MCF 10A (cell line): ENCODE results near the gene SRRM3. TPM values are rescaled to one million over a fixed set of nuclear protein-coding genes. Genes with fewer than 3 reads are reported as not detected.
"Not testable (repeated sequence)": the region's sequence is repeated elsewhere in the genome, so short reads cannot be mapped to it uniquely, and the experiment has no call there.

Experiments
- BruUV-seq: library from RNA; stranded (reverse); fragments of 400-500 nt; replicated peaks from 2 replicates; lab custom pipeline; 2021; lab: Mats Ljungman, UMichigan
- CTCF ChIA-PET: fragments of 300-600 bp; sonication (Branson Sonifier 250); formaldehyde crosslinking; extraction: SDS; loops from one replicate; lab custom pipeline; 2021; ENCODE audit warnings: antibody characterized with exemption, inconsistent platforms; lab: Yijun Ruan, JAX
- POLR2A ChIA-PET: fragments of 300-600, 350-650 bp; sonication (Branson Sonifier 250); formaldehyde crosslinking; extraction: SDS; loops from one replicate; lab custom pipeline; 2020; ENCODE audit warnings: antibody characterized with exemption, inconsistent platforms; lab: Yijun Ruan, JAX
- DNase-seq: peaks from one replicate; pipeline ENCODE4 v3.0.0-alpha.2; 2018; ENCODE audit not compliant: unreplicated experiment
- H3K27ac Mint-ChIP-seq: one replicate; pipeline ENCODE4 v1.8.0; 2022; ENCODE audit warnings: mild to moderate bottlenecking, low read depth, mixed read lengths; ENCODE audit not compliant: unreplicated experiment
- H3K27me3 Mint-ChIP-seq: one replicate; pipeline ENCODE4 v1.8.0; 2022; ENCODE audit warnings: mixed read lengths; ENCODE audit not compliant: insufficient read depth, unreplicated experiment
- H3K36me3 Mint-ChIP-seq: one replicate; pipeline ENCODE4 v1.8.0; 2022; ENCODE audit warnings: mild to moderate bottlenecking, moderate library complexity, mixed read lengths; ENCODE audit not compliant: insufficient read depth, unreplicated experiment
- H3K4me1 Mint-ChIP-seq: one replicate; pipeline ENCODE4 v1.8.0; 2022; ENCODE audit warnings: mixed read lengths; ENCODE audit not compliant: insufficient read depth, unreplicated experiment
- H3K4me3 Mint-ChIP-seq: one replicate; pipeline ENCODE4 v1.8.0; 2022; ENCODE audit warnings: mild to moderate bottlenecking, moderate library complexity, mixed read lengths; ENCODE audit not compliant: unreplicated experiment
- H3K9me3 Mint-ChIP-seq: one replicate; pipeline ENCODE4 v1.8.0; 2022; ENCODE audit warnings: mixed read lengths; ENCODE audit not compliant: unreplicated experiment
- intact Hi-C: fragments of 100-400 bp; cut with micrococcal nuclease; formaldehyde crosslinking; loops from 2 replicates; pipeline ENCODE4 v1.14.1; 2022
- total RNA-seq: library from RNA; stranded (reverse); gene quantifications from 2 replicates; pipeline ENCODE4 v1.2.3, GENCODE V29; 2022
- TF ChIP-seq, protein P1 (sequence below): fragments of 200-600 bp; IDR thresholded peaks from one replicate; pipeline ENCODE4 v1.8.0; 2022; ENCODE audit warnings: antibody characterized with exemption, mild to moderate bottlenecking; ENCODE audit not compliant: unreplicated experiment

Gene SRRM3
- total RNA-seq, 1 experiment from 2014 or later: 0.70 TPM

DNA sequence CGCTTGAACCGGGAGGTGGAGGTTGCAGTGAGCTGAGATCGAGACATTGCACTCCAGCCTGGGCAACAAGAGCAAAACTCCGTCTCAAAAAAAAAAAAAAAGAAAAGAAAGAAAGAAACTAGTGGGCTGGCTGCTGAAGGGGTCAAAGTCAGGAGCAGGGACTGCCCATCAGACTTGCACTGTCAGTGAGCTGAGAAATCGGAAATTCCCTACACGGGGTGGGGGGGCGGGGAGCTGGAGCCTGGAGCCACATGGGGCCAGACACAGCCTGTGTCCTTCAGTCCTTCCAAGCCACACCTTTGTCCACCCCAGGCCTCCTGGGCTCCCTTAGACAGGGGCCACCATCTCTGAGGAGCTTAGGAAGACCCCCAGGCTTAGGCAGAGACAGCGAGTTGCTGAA is 34.5 kb downstream of the SRRM3 start:
- H3K27me3 Mint-ChIP-seq: peaks cover 52% of the 10 kb centered on the region
- CTCF ChIA-PET: interaction anchor here (1.4 to 2.0 kb wide), 2 partner anchors 36 to 58 kb away, joined by 4 to 5 read pairs; no protein-coding TSS in a partner anchor
- POLR2A ChIA-PET: no interaction called here

DNA sequence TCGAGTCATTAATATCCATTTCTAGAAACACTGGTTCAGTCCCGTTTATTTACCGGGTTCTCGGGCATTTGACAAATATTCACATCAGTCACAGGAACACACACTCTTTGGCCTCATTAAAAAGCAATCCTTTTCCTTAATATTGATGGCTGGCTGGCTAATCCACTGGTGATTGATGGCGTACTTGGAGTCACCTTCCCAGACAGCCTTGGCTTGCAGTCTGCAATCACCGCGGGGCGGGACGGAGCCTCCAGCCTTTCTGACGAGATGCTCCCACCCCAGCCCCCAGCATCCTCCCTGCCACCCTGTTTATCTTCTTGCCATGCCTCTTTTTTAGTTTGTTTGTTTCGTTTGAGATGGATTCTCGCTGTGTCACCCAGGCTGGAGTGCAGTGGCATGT is 36.6 kb downstream of the SRRM3 start:
- ChIA-PET POLR2A (interaction anchor here (0.6 kb wide), 1 partner anchor 526 kb away, joined by 3 read pairs; no protein-coding TSS in a partner anchor), CTCF (no interaction called here)
- peaks cover 31% of the 10 kb centered on the region for H3K27me3 Mint-ChIP-seq
- intact Hi-C loops: no loop called here
- H3K4me1 Mint-ChIP-seq: no peaks in the 10 kb centered on the region
- no peak overlapping the region for H3K27ac Mint-ChIP-seq
- BruUV-seq: no TSS peak
- no peaks in the 10 kb centered on the region for H3K9me3 Mint-ChIP-seq
- no peak overlapping the region for H3K4me3 Mint-ChIP-seq
- TF ChIP-seq, protein P1, sequence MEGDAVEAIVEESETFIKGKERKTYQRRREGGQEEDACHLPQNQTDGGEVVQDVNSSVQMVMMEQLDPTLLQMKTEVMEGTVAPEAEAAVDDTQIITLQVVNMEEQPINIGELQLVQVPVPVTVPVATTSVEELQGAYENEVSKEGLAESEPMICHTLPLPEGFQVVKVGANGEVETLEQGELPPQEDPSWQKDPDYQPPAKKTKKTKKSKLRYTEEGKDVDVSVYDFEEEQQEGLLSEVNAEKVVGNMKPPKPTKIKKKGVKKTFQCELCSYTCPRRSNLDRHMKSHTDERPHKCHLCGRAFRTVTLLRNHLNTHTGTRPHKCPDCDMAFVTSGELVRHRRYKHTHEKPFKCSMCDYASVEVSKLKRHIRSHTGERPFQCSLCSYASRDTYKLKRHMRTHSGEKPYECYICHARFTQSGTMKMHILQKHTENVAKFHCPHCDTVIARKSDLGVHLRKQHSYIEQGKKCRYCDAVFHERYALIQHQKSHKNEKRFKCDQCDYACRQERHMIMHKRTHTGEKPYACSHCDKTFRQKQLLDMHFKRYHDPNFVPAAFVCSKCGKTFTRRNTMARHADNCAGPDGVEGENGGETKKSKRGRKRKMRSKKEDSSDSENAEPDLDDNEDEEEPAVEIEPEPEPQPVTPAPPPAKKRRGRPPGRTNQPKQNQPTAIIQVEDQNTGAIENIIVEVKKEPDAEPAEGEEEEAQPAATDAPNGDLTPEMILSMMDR: no peak
- H3K36me3 Mint-ChIP-seq: no peaks in the 10 kb centered on the region
- DNase-seq: no peak

More for the DNA sequence above, 34.5 kb downstream of the SRRM3 start:
- no peak for DNase-seq
- Mint-ChIP-seq H3K9me3 (no peaks in the 10 kb centered on the region), H3K4me1 (peaks cover 6% of the 10 kb centered on the region), H3K27ac (no peak overlapping the region), H3K4me3 (no peak overlapping the region), H3K36me3 (peaks cover 6% of the 10 kb centered on the region)
- no TSS peak for BruUV-seq
- intact Hi-C loops: no loop called here
- TF ChIP-seq, protein P1: no peak

DNA sequence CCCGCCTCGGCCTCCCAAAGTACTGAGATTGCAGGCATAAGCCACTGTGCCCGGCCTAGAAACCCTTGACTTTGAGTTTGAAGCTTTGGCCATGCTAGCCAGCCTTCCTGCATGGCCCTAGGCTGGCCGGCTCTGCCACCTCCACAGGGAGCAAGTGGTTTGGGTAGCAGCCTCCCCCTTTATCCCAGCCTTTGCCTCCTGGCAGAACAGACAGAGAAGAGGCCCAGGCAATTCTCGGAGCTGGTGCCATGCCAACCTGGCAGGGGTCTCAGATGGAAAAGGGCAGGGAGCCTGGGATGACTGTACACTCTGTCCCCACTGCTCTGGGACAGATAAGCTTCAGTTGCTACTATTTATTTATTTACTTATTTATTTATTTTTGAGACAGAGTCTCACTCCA is 39.4 kb downstream of the SRRM3 start:
- H3K9me3 Mint-ChIP-seq: no peaks in the 10 kb centered on the region
- H3K27me3 Mint-ChIP-seq: peaks cover 38% of the 10 kb centered on the region
- POLR2A ChIA-PET: no interaction called here
- H3K36me3 Mint-ChIP-seq: no peaks in the 10 kb centered on the region
- intact Hi-C loops: no loop called here
- no peak overlapping the region for H3K27ac Mint-ChIP-seq
- TF ChIP-seq, protein P1: no peak
- no TSS peak for BruUV-seq
- H3K4me1 Mint-ChIP-seq: no peaks in the 10 kb centered on the region
- no peak overlapping the region for H3K4me3 Mint-ChIP-seq
- DNase-seq: no peak
- CTCF ChIA-PET: no interaction called here

DNA sequence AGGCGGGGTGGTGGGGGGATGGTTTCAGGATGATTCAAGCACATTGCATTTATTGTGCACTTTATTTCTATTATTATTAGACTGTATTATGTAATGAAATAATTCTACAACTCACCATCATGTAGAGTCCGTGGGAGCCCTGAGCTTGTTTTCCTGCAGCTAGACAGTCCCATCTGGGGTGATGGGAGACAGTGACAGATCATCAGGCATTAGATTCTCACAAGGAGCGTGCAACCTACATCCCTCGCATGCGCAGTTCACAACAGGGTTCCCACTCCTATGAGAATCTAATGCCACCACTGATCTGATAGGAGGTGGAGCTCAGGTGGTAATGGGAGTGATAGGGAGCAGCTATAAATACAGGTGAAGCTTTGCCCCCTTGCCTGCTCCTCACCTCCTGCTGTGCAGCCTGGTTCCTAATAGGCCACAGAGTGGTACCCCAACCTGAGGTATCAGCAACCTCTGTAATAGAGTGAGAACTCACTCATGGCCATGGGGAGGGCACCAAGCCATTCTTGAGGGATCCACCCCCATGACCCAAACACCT is 40.9 kb downstream of the SRRM3 start:
- H3K27me3 Mint-ChIP-seq: peaks cover 34% of the 10 kb centered on the region
- H3K36me3 Mint-ChIP-seq, H3K4me3 Mint-ChIP-seq, intact Hi-C loops, H3K27ac Mint-ChIP-seq, BruUV-seq, POLR2A ChIA-PET, H3K9me3 Mint-ChIP-seq, DNase-seq, H3K4me1 Mint-ChIP-seq: not testable (repeated sequence)
- CTCF ChIA-PET: interaction anchor here (1.5 kb wide), 1 partner anchor 65 kb away, joined by 5 read pairs; no protein-coding TSS in a partner anchor
